CD4-positive, alpha-beta T cell treated with Interleukin-10 for 1 hour (primary cell): ENCODE data around the gene PDE4A.
"Not testable (repeated sequence)": the region's sequence is repeated elsewhere in the genome, so short reads cannot be mapped to it uniquely, and the experiment has no call there.

Experiments used
- DNase-seq: peaks from one replicate; pipeline ENCODE4 v3.0.0-alpha.2; 2020

Gene PDE4A

DNA sequence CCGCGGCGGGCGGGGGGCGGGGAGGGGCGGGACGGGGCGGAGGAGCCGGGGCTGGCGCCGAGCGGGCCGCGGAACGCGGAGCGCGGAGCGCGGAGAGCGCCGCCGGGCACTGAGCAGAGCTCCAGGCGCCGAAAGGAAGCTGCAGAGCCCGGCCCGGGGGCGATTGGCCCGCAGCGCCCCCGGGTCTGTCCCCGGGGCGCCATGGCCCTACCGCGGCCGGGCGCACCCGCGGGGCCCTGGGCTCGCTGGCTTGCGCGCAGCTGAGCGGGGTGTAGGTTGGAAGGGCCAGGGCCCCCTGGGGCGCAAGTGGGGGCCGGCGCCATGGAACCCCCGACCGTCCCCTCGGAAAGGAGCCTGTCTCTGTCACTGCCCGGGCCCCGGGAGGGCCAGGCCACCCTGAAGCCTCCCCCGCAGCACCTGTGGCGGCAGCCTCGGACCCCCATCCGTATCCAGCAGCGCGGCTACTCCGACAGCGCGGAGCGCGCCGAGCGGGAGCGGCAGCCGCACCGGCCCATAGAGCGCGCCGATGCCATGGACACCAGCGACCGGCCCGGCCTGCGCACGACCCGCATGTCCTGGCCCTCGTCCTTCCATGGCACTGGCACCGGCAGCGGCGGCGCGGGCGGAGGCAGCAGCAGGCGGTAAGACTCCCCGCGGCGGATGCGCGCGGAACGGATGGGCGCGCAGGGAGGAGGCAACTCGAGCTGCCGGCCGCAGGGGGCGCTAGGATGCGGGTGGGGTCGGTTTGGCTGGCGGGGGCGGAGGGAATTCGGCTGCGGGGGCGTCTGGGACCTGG is at the start of gene PDE4A:
PDE4A (plus strand) TSS at position 95 of the 796 bp plus-strand sequence; CDS start at position 322, 227 bp downstream.
- peak; percentile 65 for DNase-seq

DNA sequence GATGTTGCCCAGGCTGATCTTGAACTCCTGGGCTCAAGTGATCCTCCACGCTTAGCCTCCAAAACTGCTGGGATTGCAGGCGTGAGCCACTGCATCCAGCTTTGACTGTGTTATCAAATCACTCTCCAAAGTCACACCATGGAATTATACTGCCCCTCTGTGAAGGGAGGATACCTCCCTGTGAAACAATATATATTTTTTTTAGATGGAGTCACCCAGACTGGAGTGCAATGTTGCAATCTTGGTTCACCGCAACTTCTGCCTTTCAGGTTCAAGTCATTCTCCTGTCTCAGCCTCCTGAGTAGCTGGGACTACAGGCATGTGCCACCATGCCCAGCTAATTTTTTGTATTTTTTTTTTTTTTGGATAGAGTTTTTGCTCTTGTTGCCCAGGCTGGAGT is 47.6 kb upstream of the PDE4A start:
- DNase-seq: no peak

DNA sequence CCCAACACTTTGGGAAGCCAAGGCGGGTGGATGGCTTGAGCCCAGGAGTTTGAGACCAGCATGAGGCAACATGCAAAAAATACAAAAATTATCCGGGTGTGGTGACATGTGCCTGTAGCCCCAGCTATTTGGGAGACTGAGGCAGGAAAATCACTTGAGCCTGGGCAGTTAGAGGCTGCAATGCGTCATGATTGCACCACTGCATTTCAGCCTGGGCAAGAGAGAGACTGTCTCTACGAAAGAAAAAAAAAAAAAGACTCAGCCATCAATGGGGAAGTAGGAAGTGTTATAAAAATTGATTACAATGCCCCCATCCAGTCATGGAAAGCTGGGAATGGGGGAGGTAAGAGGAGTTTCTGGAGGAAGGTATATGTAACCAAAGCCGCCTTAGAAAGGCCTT is 45.4 kb upstream of the PDE4A start:
- DNase-seq: no peak

DNA sequence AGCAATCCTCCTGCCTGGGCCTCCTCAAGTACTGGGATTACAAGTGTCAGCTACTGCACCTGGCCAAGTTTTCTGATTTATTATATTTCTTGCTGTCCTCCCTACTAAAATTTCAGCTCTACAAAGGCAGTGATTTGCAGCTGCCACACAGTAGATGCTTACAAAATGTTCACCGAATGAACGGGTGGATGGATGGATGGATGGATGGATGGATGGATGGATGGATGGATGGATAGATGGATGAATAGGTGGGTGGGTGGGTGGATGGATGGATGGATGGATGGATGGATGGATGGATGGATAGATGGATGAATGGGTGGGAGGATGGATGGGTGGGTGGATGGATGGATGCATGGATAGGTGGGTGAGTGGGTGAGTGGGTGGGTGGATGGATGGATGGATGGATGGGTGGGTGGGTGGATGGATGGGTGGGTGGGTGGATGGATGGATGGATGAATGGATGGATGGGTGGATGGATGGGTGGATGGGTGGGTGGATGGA is 43.1 kb upstream of the PDE4A start:
- DNase-seq: not testable (repeated sequence)

DNA sequence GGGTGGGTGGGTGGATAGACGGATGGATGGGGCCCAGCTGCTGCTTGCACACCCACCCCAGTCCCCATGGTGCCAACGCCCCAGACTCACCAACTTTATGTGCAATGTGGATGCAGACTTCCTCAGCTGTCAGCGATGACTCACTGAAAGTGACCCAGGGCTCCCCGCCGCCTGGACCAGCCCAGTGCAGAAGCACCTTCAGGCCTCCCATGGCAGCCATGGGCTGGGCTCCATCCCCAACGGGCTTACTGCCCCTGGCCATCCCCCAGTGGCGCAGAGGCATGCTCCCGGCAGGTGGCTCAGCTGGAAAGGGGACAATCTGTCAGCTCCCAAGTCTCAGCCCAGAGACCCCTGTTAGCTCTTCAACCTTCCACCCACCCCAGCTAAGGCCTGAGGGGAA is 42.2 kb upstream of the PDE4A start:
- DNase-seq: no peak

DNA sequence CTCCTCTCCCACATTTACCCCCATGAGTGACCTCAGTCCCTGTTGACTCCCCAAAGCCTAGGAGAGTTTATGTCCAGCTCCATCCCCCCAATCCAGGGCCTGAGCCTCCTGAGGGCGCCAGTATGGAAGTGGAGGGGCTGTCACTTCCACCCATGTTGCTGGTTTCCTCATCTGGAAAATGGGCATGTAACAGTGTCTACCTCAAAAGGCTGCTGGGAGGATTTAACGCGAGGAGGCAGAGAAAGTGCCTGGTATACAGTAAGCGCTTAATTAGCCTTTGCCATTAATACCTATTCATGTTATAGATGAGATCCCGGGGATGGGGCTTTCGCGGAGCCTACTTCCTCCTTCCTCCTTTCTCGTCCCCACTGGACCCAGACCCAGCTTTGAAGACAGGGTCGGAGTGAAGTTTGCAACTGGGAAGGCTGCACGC is 40.4 kb upstream of the PDE4A start:
- DNase-seq: no peak

DNA sequence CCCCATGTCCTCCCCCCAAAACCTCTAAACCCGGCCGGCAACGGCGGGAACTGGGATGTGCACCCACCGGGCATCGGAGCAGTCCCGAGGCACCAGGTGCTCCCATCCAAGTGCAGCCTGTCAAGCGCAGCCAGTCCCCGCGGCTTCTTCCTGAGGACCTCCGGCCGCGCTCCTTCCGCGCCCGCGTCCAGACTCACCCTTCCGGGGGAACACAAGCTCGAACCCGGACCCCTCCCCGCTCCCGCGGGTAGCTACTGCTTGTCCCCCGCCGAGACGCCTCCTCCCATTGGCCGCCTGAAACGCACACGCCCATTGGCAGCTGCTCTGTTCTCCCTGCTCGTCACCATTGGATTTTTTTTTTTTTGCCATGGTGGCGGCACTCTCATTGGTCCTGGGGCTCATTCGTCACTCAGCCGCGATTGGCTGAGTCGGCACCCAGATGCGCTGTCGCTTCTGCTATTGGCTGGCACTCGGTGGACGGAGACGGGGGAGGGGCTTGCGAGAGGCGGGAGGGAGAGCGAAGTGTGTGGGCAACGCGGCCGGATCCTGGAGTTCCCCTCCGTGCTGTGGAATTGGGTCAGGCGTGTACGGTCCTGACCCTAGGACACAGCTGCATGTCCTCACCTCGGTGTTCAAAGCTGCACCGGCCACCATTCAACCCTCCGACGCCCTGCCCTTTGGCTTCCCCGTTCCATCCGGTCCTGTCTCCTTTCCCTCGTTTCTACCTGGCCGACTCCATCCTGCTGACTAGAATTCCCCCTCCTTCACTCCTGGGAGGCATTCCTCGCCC is 39.8 kb upstream of the PDE4A start, which contains the start of gene TYK2:
TYK2 (minus strand) TSS at position 260 of the 790 bp plus-strand sequence. CDS start 2,166 bp downstream, outside the sequence.
- DNase-seq: peak; percentile 98

DNA sequence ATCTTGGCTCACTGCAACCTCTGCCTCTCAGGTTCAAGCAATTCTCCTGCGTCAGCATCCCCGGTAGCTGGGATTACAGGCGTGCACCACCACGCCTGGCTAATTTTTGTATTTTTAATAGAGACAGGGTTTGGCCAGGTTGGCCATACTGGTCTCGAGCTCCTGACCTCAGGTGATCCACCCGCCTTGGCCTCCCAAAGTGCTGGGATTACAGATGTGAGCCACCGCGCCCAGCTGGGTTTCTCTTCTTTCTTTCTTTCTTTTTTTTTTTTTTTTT is 37.2 kb upstream of the PDE4A start:
- not testable (repeated sequence) for DNase-seq

DNA sequence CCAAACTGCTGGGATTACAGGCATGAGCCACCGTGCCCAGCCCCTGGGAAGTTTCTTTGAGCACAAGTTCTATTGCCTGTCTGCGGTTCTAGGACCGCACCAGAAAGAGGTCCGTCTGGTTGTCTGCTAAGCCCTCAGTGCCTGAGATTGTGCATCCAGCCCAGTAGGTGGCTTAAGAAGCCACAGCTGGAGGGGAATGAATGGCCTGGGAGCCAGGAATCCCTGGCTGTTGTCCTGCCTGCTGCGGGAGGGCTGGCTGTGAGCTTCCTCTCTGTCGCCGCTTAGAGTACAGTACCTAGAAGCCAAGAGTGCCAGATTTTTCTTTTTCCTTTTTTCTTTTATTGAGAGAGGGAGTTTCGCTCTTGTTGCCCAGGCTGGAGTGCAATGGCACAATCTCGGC is 35.8 kb upstream of the PDE4A start:
- DNase-seq: no peak

DNA sequence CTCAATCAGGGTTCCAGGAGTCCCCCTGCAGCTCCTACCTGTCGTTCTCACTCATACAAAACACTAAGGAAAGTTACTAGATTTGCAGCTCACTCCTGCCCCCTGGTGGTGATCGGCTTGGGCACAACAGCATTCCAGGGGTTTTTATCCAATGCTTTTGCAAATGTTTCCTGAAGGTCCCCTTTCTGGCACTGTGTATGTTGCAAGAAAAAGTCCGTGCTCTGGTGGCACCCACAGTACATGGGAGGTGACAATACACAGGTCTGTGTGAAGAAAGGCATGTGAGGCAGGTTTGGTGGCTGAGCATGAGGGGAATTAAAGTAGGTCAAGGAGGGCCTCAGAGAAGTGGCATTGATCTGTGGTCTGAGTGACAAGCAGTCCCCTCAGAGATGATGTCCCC is 31.4 kb upstream of the PDE4A start:
- peak; percentile 84 for DNase-seq

DNA sequence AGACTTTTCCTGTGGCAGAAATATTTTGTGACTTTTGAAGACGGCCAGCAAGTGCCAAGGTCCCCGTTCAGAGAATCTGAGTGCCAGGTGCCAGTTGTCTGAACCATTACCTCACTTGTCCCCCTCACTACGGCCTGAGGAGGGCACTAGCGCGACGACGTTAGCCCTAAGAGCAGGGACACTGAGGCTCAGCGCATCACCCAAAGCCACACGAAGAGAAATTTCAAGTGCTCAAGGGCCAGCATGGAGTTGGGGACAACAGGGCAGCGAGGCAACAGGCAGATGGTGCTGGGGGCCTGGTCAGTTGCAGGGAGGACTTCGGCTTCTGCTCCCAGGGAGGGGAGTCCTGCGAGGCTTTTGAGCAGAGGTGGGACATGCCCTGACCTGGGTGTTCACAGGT is 30.5 kb upstream of the PDE4A start:
- peak; percentile 36 for DNase-seq

DNA sequence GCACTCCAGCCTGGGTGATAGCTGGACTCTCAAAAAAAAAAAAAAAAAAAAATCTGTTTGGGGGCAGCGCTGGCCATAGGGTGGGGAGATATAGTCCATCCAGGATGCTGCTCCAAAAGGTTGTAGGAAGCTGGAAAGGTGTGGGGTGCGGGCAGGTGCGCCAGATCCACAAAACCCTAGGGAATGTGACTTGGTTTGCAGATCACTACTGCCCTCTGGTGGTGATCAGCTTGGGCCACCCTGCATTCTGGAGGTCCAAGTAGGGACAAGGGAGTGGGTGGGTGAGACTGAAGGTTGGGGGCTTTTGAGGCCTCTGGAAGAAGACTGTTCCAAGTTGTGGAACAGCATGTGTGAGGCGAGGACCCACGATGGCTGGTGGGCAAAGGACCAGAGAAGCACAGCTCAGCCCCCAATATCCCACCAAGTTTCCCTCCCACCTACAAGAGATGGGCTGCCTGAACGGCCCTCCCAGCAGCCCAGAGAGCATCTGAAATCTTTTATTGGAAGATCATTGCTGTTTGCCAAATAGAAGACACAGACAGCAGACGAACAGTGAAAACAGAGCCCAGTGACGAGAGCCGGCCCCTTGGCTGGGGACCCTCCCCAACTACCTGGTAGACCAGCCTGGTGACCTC is 29.6 kb upstream of the PDE4A start:
- DNase-seq: peak; percentile 78

DNA sequence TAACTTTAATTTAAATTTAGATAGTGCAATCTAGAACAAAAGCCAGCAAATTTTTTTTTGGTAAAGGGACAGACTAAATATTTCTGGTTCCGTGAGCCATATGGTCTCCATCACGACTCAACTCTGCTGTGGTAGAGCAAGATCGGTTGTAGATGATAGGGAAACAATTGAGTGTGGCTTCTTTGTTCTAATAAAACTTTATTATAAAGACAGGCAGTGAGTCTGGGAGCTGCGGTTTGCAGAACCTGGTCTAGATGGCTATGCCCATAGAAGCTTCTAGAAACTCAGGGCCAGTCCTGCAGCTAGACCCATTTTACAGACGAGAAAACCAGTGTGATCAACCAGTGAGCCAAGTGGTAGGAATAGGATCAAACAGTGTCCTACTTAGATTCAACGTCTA is 28.2 kb upstream of the PDE4A start:
- no peak for DNase-seq

DNA sequence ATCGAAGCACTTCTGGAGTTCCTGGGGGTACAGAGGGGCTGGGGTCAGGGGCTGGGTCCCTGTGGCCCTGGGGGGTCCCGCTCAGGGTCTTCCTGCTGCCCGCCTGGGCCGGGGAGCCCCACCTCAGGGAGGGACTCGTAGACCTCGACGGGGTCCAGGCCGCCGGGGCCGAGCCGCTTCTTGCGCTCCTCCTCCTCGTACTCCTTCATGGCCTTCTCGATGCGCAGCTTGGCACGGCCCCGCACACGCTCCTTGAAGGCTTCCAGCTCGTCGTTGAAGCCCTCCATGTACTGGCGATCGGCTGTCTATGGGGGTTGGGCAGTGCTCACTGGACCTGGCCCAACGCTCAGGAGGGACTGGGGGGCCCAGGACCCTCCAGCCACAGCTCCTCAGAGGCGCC is 27.2 kb upstream of the PDE4A start:
- no peak for DNase-seq

DNA sequence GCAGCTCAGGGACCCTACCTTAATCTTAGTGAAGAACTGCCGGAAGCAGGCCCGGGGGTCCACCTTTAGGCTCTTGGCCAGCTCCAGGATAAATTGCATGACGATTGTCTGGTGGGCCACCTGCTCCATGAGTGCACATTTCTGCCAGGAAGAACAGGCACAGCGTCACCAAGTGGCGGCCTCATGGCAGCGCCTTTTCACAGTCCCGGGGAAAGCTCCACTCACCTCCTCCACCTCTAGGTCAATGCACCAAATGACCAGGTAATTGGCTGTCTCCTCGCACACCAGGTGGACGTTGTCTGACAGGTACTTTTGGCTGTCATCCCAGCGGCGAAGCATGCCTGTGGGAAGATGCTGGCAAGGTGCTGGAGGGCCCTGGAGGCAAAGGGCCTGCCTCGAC is 25.3 kb upstream of the PDE4A start:
- no peak for DNase-seq

DNA sequence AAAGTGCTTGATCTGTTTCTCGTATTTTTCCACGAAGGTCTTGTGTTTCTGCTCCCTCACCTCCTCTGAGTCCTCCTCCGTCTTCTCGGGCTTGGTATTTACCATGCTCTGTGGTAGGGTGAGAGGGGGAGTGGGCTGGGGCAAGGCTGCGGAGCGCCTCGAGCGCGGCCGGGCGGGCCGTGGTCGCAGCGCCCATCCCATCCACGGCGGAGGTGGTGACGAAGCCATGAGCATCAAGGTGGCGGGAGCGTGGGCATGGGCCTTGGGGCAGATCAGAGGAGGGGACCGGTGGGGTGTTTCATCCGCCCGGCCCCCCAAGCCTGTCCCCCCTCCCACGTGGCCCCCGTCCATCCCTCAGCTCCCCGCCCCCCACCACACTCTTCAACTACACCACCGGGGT is 24.9 kb upstream of the PDE4A start:
- no peak for DNase-seq

DNA sequence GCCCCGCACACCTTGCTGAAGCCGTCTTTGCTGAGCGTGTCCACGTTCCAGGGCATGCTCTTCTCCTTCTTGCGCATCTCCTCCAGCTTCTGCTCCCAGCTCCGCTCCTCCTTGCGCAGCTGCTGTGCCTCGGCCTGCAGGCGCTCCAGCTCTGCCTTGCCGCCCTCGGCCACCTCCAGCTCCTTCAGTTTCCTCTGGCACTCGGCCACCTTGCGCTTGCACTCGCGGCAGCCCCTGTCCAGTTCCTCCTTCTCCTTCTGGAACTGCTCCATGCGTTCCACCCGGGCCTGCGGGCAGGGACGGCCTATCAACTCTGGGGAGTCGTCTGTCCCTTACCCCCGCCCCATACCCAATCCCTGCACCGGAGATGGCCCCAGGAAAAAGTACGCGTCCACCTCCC is 24.4 kb upstream of the PDE4A start:
- DNase-seq: no peak

DNA sequence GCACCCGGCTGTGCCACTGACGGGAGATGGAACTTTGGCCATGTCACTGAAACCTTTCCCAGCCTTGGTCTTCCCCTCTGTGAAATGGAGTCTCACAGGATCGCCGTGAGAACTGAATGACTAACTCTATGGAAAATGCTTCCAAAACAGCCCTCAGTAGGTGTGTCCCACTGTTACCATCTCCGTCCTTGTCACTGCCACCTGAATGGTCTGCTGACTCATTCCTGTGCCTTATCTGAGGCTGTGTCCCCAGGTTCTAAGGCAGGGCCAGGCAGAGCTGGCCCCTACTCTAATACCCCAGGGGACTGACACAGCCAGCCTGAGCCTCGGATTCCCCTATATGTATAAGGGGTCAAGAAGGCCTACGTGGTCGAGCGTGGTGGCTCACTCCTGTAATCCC is 21.5 kb upstream of the PDE4A start:
- DNase-seq: no peak

DNA sequence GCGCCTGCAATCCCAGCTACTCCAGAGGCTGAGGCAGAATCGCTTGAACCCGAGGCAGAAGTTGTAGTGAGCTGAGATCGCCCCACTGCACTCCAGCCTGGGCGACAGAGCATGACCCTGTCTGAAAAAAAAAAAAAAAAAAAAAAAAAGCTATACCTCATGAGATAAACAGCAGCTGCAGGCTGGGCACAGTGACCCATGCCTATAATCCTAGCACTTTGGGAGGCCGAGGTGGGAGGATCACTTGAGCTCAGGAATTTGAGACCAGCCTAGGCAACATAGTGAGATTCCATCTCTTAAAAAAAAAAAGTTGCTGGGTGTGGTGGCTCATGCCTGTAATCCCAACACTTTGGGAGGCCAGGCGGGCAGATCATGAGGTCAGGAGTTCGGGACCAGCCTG is 21.0 kb upstream of the PDE4A start:
- DNase-seq: not testable (repeated sequence)

DNA sequence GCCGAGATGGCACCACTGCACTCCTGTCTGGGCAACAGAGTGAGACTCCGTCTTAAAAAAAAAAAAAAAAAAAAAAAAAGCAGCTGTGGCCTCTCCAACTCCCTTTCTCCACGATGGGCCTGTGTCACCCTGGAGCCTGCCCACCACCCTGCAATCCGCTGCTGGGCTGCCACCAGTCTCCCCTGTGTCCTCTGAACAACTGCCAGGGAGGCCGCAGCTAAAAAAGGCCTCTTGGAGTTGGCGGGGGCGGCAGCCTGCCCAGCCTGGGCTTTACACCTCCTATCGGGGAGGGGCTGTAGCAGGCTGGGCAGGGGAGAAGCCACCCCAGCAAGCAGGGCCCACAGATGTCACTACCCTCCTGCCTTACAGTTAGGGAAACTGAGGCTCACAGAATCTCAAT is 20.5 kb upstream of the PDE4A start:
- DNase-seq: no peak

DNA sequence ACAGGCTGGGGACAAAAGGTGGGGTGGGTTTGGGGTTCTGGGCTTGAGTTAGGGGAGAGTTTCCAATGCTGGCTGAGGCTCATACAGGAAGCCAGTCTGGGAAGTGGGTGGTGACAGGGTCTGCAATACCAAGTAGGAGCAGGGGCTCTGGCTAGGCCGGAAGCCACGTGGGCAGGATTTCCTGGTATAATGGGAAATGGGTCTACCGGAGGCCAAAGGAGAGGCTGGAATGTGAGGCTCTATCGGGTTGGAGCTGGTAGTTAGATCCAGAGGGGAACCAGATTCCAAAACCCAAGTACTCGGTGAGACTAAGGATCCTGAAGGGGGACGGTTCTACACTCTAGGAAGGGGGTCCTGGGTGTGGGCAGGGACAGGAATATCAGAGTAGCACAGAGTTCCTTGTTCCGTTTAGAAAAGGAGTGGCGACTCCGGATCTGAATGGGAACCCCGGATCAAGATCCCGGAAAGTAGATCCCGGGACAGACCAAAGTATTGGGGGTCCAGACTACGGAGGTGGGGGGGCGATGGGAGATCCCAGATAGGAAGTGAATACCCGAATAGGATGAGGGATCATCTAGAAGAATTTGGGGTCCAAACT is 17.8 kb upstream of the PDE4A start:
- no peak for DNase-seq

DNA sequence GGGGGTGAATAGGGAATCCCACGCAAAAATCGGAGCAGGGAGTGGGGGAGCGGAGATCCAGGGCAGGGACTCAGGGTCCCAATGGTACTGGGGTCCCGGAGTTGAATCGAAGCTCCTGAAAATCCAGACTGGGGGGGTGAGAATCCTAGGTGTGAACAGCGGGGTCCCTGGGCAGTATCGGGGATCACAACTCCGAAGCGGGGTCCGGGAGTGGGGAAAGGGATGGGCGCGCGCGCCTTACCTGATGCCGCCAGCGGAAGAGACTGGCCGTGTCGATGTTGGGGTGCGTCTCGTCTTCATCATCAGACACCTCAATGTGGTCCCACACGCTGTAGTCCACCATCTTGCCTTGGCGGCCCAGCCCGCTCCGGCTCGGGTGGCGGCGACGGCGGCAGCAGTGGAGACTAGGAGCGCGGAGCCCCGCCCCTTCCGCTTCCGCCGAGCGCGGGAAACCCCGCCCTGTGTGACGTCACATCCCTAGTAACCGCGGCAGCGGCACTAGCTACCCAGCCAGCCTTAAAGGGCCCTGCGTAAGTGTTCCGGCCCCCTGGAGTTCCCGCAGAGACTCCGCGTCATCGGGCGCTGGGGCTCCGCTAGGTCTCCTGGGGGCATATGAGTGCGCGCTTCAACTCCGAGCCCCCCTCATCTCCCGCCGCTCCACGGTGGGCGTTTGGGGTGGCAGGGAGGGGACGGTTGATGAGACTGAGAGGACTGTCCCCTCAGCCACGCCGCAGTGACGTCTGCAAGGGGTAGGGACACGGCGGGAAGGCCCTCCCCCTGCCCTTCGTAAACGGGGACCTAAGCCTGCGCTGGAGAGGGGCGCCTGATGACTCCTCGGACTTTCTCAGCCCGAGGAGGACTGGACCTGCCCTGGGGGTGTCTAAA is 17.0 kb upstream of the PDE4A start, which contains the start of gene CDC37:
CDC37 (minus strand) TSS at position 406 of the 885 bp plus-strand sequence; CDS start at position 343, 63 bp downstream.
- peak; percentile 98 for DNase-seq
